ENCODE data around the gene GLT8D1.
"Not testable (repeated sequence)": the region's sequence is repeated elsewhere in the genome, so short reads cannot be mapped to it uniquely, and the experiment has no call there.

GLT8D1 gene

DNA sequence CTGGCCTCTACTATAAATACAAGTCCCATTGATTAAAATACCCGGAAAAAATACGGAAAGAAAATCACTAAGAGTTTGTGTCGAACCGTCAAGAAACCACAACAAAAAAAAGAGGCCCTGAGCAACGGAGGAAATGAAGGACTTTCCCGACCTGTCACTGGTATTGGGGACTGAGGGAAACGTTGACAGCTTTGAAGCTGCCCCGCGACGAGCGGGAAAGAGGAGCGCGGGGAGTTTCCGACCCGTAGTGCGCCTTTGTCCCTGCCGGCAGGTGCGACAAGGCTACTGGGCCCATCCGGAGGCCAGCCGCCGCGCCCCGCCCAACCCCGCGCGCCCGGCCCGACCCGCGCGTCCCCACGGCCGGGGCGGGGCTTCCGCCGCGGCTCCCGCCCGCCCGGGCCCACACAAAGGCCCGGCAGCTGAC lies 20.3 kb downstream of the GLT8D1 start:
- intact Hi-C loops (cut with DNase I) = loop anchor here (5.0 to 10.0 kb wide), 2 partner anchors 210 to 362 kb away; partner anchors contain the start of gene SFMBT1
- peak; percentile 23 to 90 (median 77) for DNase-seq

GRCh38 chr3:52684184-52684583 lies 21.4 kb downstream of the GLT8D1 start:
- intact Hi-C loops (cut with DNase I) = loop anchor here (10.0 kb wide), 1 partner anchor 209 kb away; no protein-coding TSS in a partner anchor
- DNase-seq = no peak

- intact Hi-C loops (cut with DNase I) = loop anchor here (2.0 to 10.0 kb wide), 2 partner anchors 147 to 209 kb away; partner anchors contain the start of gene UQCC5
- no peak for DNase-seq
Observed at GRCh38 chr3:52683611-52684010, 22.0 kb downstream of the GLT8D1 start.

- peak in 23 of 42 donors; percentile 9 to 69 (median 28) for DNase-seq
- intact Hi-C loops (cut with DNase I) = loop anchor here (2.0 to 10.0 kb wide), 2 partner anchors 145 to 207 kb away; partner anchors contain the start of gene UQCC5
Observed at GRCh38 chr3:52682016-52682415, 23.6 kb downstream of the GLT8D1 start.

- intact Hi-C loops (cut with DNase I) = loop anchor here (10.0 kb wide), 1 partner anchor 207 kb away; no protein-coding TSS in a partner anchor
- no peak for DNase-seq
Observed at GRCh38 chr3:52681596-52681995, 24.0 kb downstream of the GLT8D1 start.

- no peak for DNase-seq
- intact Hi-C loops (cut with DNase I) = loop anchor here (10.0 kb wide), 2 partner anchors 75 to 205 kb away; no protein-coding TSS in a partner anchor
Observed at GRCh38 chr3:52679811-52680210, 25.8 kb downstream of the GLT8D1 start.

- intact Hi-C loops (cut with DNase I) = loop anchor here (10.0 kb wide), 1 partner anchor 74 kb away; no protein-coding TSS in a partner anchor
- no peak for DNase-seq
Observed at GRCh38 chr3:52679199-52679538, 26.4 kb downstream of the GLT8D1 start.

DNA sequence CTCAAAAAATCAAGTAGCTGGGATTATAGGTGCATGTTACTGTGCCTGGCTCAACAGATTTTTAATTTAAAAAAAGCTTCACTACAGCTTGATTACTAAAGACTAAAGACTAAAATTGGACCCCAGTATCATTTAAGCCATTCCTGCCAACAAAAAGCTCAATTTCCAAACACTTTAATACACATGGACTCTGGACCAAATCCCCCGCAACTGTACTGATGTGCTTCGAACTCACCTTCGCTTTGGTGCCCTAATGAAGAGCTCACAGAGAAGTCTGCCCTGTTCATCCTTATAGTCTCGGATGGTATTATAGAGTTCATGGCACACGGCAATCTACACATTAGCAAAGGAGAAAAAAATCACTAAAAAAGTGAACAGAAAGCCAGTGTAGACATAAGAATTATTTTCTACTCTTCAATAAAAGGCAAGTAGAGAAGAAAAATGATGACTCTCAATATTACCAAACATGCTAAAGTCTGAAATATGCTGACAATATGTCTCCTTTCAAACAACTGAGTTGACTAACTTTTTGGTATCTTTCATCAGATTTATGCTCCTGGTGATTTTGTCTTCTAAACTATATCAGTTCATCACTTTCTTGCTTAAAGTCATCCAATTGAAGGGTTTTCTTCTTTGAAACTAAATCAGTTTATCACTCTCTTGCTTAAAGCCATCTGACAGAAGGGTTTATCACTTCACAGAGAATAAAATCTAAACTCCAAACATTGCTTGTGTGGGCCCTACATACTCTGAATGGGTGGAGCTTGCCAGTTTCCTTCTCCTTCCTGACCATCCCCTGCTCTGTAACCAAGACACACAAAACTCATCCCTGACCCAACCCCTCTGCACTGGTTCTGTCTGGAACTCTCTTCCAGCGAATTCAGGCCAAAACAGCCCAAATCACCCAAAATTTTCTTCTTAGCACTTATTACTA lies 27.1 kb downstream of the GLT8D1 start:
- DNase-seq = no peak
- intact Hi-C loops (cut with DNase I) = loop anchor here (10.0 kb wide), 1 partner anchor 74 kb away; no protein-coding TSS in a partner anchor

- intact Hi-C loops (cut with DNase I) = loop anchor here (10.0 kb wide), 1 partner anchor 71 kb away; no protein-coding TSS in a partner anchor
- not testable (repeated sequence) for DNase-seq
Observed at GRCh38 chr3:52676201-52676600, 29.4 kb downstream of the GLT8D1 start.

DNA sequence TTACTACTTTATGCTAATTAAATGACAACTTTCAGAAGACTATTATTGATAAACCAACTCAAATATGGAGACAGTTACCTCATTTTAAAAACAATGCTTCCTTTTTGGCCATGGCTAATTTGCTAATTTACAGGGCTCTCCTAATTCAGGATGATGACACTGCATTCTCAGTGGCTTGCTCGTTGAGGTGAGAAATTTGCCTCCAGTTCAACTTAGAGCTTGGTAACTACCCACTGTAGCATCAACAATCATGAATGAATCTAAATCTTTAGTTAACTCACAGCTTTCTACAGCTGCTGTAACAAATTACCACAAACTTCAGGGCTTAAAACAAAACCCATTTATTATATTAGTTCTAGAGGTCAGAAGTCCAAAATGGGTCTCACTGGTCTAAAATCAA lies 33.9 kb downstream of the GLT8D1 start:
- intact Hi-C loops (cut with DNase I) = loop anchor here (10.0 kb wide), 1 partner anchor 67 kb away; no protein-coding TSS in a partner anchor
- DNase-seq = no peak

GRCh38 chr3:52670621-52671521 lies 34.7 kb downstream of the GLT8D1 start:
- intact Hi-C loops (cut with DNase I) = loop anchor here (10.0 kb wide), 1 partner anchor 66 kb away; no protein-coding TSS in a partner anchor
- no peak for DNase-seq

DNA sequence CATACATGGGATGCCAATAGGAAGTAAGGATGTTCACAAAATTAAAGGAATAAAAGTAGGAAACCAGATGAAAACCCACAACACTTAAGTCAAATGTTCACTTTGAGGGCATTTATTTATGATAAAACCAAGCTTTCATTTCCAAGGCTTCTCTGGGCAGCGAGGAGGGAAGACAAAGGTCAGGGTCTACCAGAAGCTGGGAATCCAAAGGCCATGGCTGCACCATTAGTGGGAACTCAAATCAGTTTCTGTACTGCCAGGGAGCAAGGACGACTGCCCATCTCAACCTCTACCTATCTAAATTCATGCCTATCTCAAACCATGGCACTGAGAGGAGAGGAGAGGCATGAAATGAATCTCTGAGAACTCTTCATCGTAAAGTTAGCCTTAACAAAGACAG lies 42.5 kb downstream of the GLT8D1 start:
- intact Hi-C loops (cut with DNase I) = no loop called here
- no peak for DNase-seq

DNA sequence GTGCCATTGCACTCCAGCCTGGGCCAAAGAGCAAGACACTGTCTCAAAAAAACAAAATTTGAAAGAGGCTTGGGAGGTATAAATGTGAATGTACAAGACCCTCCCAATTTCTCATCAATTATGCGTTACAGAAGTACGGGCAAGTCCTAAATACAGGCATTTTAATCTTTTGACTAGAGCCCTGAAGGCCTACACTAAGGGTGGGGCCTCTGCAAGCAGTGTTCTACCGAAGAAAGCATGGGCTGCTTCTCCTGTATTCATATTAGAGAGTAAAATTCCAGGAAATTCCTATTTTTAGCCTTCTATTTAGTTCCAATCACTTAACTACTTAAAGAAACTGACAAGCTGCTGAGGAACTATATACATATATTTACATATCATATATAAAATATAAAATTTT lies 45.5 kb downstream of the GLT8D1 start:
- intact Hi-C loops (cut with DNase I) = no loop called here
- DNase-seq = no peak

- intact Hi-C loops (cut with DNase I) = no loop called here
- no peak for DNase-seq
Observed at GRCh38 chr3:52655895-52656294, 49.7 kb downstream of the GLT8D1 start.

GRCh38 chr3:52651592-52651991 lies 54.0 kb downstream of the GLT8D1 start:
- intact Hi-C loops (cut with DNase I) = no loop called here
- no peak for DNase-seq

- intact Hi-C loops (cut with DNase I) = no loop called here
- no peak for DNase-seq
Observed at GRCh38 chr3:52650439-52650838, 55.2 kb downstream of the GLT8D1 start.

DNA sequence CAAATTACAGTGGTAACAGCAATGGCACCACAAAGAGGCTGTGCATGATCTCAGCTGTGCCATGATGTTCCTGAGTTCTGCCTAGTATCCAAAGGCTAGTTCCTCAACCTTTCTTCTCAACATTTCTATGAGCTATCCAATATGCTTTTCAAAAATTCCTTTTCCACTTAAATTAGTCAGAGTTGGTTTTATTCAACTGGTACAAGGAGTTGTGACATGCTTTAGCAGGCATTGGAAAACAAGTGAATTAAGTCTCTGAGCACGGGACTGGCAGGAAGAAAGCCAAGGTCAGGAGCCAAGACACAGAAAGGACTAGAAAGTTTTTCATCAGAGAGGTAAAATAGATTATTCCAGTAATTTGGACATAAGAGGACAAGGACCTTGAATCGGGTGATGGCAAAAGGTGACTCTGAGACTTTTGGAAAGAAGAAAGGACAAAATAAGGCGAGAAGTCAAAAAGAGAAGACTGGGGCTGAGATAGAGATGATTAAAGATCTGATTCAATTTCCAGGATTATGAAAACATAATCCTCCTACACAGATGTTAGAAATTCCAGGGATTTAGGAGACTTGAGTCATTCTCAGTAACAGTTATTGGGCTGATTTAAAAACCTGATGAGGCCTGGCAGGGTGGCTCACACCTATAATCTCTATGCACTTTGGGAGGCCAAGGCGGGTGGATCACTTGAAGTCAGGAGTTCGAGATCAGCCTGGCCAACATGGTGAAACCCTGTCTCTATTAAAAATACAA lies 56.0 kb downstream of the GLT8D1 start:
- DNase-seq = no peak
- intact Hi-C loops (cut with DNase I) = no loop called here

DNA sequence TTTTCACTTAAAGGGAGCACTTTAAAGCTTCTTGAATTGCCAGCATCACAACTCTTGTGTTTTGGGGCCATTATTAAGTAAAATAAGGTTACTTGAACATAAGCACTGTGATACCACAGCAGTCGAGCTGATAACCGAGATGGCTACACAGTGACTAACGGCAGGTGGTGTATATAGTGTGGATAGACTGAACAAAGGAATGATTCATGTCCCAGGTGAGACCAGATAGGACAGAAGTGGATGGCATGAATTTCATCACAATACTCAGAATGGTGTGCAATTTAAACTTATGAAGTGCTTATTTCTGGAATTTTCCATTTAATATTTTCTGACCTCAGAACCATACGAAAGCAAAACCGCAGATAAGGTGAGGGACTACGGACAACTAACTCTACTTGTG lies 60.0 kb downstream of the GLT8D1 start:
- intact Hi-C loops (cut with DNase I) = no loop called here
- DNase-seq = no peak

Measured in head of caudate nucleus (tissue), 42 donors.